Measurements from ENCODE around the gene MS4A5.

DNA sequence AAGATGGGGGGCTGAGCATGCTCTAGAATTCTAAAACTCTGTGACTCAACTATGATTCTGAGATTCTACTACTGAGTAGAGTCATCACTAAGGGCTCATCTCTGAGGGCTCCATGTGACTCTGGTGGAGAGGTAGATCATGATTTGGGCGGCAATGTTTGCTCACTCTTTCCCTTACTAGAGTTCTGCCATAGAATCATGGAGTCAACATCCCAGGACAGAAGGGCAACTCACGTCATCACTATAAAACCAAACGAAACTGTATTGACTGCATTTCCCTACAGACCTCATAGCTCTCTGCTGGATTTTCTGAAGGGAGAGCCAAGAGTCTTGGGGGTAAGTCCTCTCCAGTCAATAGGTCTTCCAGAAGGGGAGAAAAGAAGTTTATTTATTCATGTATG lies 33.0 kb upstream of the MS4A5 start, which contains the start of gene MS4A14:
- TF ChIP-seq, protein P1, sequence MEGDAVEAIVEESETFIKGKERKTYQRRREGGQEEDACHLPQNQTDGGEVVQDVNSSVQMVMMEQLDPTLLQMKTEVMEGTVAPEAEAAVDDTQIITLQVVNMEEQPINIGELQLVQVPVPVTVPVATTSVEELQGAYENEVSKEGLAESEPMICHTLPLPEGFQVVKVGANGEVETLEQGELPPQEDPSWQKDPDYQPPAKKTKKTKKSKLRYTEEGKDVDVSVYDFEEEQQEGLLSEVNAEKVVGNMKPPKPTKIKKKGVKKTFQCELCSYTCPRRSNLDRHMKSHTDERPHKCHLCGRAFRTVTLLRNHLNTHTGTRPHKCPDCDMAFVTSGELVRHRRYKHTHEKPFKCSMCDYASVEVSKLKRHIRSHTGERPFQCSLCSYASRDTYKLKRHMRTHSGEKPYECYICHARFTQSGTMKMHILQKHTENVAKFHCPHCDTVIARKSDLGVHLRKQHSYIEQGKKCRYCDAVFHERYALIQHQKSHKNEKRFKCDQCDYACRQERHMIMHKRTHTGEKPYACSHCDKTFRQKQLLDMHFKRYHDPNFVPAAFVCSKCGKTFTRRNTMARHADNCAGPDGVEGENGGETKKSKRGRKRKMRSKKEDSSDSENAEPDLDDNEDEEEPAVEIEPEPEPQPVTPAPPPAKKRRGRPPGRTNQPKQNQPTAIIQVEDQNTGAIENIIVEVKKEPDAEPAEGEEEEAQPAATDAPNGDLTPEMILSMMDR (IDR thresholded peaks at IDR 0.05 in 2 of 3, conservative IDR thresholded peaks at IDR 0.05 in 1 of 3; ENCODE audit: control insufficient read depth in 2 of 3, extremely low read depth in 1 of 3, insufficient read depth in 1 of 3, low read depth in 3 of 3, low read length in 3 of 3) = no peak
- TF ChIP-seq KAT2A (conservative IDR thresholded peaks at IDR 0.05; ENCODE audit: control insufficient read depth, low read depth, low read length) = no peak
- no peak for TF ChIP-seq POLR2AphosphoS5 (IDR thresholded peaks at IDR 0.05; ENCODE audit: low read length)
- TF ChIP-seq SIN3A (IDR thresholded peaks at IDR 0.05; ENCODE audit: low read depth, low read length) = no peak
- no peak for TF ChIP-seq BCLAF1 (IDR thresholded peaks at IDR 0.05)

Measured in GM12878 (cell line).